NCI-H187 (cell line): ENCODE measurements around the gene C21orf58.
A peak's percentile ranks its signal among the peaks of the same experiment; 100 is the strongest.

Source experiments
- DNase-seq, 2 experiments: peaks; one replicate each; lab custom pipeline; 2025; lab: John Stamatoyannopoulos, UW

Gene C21orf58

GRCh38 chr21:46295996-46296752 is 27.5 kb downstream of the C21orf58 start:
- no peak for DNase-seq

GRCh38 chr21:46295177-46295770 is 28.4 kb downstream of the C21orf58 start:
- no peak for DNase-seq

- no peak for DNase-seq
Observed at GRCh38 chr21:46294647-46295176, 29.0 kb downstream of the C21orf58 start.

GRCh38 chr21:46291561-46291960 is 32.1 kb downstream of the C21orf58 start:
- no peak for DNase-seq

GRCh38 chr21:46289655-46290179 is 34.0 kb downstream of the C21orf58 start:
- DNase-seq, result no peak

- DNase-seq, result no peak
Observed at GRCh38 chr21:46287541-46287940, 36.1 kb downstream of the C21orf58 start.

- DNase-seq, result no peak
Observed at GRCh38 chr21:46286648-46287002, 37.0 kb downstream of the C21orf58 start.

GRCh38 chr21:46285761-46286647 is 37.7 kb downstream of the C21orf58 start, which contains the start of gene YBEY:
YBEY (plus strand) TSS chr21:46286342; CDS start chr21:46286914, 572 bp downstream.
- peak; percentile 89 to 91 for DNase-seq

- no peak for DNase-seq
Observed at GRCh38 chr21:46285206-46285661, 38.4 kb downstream of the C21orf58 start, which contains the start of gene MCM3AP. MCM3AP (minus strand) TSS chr21:46285611; CDS start chr21:46285286, 325 bp downstream.

- no peak for DNase-seq
Observed at GRCh38 chr21:46284733-46285132, 38.9 kb downstream of the C21orf58 start.

- no peak for DNase-seq
Observed at GRCh38 chr21:46284077-46284644, 39.5 kb downstream of the C21orf58 start.

GRCh38 chr21:46274797-46275390 is 48.8 kb downstream of the C21orf58 start:
- DNase-seq, result no peak

GRCh38 chr21:46273341-46273740 is 50.3 kb downstream of the C21orf58 start:
- DNase-seq, result no peak

- DNase-seq, result no peak
Observed at GRCh38 chr21:46269466-46269865, 54.2 kb downstream of the C21orf58 start.

- no peak for DNase-seq
Observed at GRCh38 chr21:46268371-46268770, 55.3 kb downstream of the C21orf58 start.

- DNase-seq, result no peak
Observed at GRCh38 chr21:46266946-46267345, 56.7 kb downstream of the C21orf58 start.

GRCh38 chr21:46265736-46266525 is 57.7 kb downstream of the C21orf58 start:
- DNase-seq, result no peak

GRCh38 chr21:46264690-46265144 is 59.0 kb downstream of the C21orf58 start:
- no peak for DNase-seq

GRCh38 chr21:46264046-46264689 is 59.5 kb downstream of the C21orf58 start:
- no peak for DNase-seq
